Epithelial cell of prostate (primary cell): ENCODE data around the gene NUP210.

Experiments used
- DNase-seq: peaks from one replicate; pipeline ENCODE4 v3.0.0-alpha.2; 2011; ENCODE audit warnings: low read depth, low spot score
- H3K27ac ChIP-seq: fragments of 450-650 bp; 2 replicates; pipeline ENCODE4 v1.5.1; 2017; ENCODE audit warnings: mild to moderate bottlenecking

The NUP210 gene

GRCh38 chr3:13408890-13409289, 11.2 kb downstream of the NUP210 start:
- no peak overlapping the region for H3K27ac ChIP-seq
- no peak for DNase-seq

- H3K27ac ChIP-seq, result no peak overlapping the region
- DNase-seq, result no peak
Measured at GRCh38 chr3:13407926-13408325, 12.2 kb downstream of the NUP210 start.

GRCh38 chr3:13407475-13407874, 12.6 kb downstream of the NUP210 start:
- no peak overlapping the region for H3K27ac ChIP-seq
- DNase-seq, result no peak

- H3K27ac ChIP-seq, result no peak overlapping the region
- DNase-seq, result no peak
Measured at GRCh38 chr3:13406190-13406589, 13.9 kb downstream of the NUP210 start.

- DNase-seq, result no peak
- H3K27ac ChIP-seq, result no peak overlapping the region
Measured at GRCh38 chr3:13405614-13406013, 14.5 kb downstream of the NUP210 start.

GRCh38 chr3:13404626-13405452, 15.3 kb downstream of the NUP210 start:
- DNase-seq, result no peak
- H3K27ac ChIP-seq, result no peak overlapping the region

- no peak for DNase-seq
- no peak overlapping the region for H3K27ac ChIP-seq
Measured at GRCh38 chr3:13403847-13404246, 16.3 kb downstream of the NUP210 start.

GRCh38 chr3:13403213-13403819, 16.8 kb downstream of the NUP210 start:
- H3K27ac ChIP-seq, result no peak overlapping the region
- DNase-seq, result no peak

GRCh38 chr3:13401149-13401548, 19.0 kb downstream of the NUP210 start:
- no peak for DNase-seq
- H3K27ac ChIP-seq, result no peak overlapping the region

GRCh38 chr3:13400114-13400673, 19.9 kb downstream of the NUP210 start:
- no peak for DNase-seq
- H3K27ac ChIP-seq, result no peak overlapping the region

- H3K27ac ChIP-seq, result no peak overlapping the region
- no peak for DNase-seq
Measured at GRCh38 chr3:13399603-13400002, 20.5 kb downstream of the NUP210 start.

- H3K27ac ChIP-seq, result no peak overlapping the region
- no peak for DNase-seq
Measured at GRCh38 chr3:13397316-13397715, 22.8 kb downstream of the NUP210 start.

- no peak for DNase-seq
- no peak overlapping the region for H3K27ac ChIP-seq
Measured at GRCh38 chr3:13394363-13394762, 25.8 kb downstream of the NUP210 start.

GRCh38 chr3:13393427-13394360, 26.4 kb downstream of the NUP210 start:
- no peak for DNase-seq
- H3K27ac ChIP-seq, result no peak overlapping the region

- no peak for DNase-seq
- H3K27ac ChIP-seq, result no peak overlapping the region
Measured at GRCh38 chr3:13391308-13391707, 28.8 kb downstream of the NUP210 start.

GRCh38 chr3:13389378-13389777, 30.7 kb downstream of the NUP210 start:
- H3K27ac ChIP-seq, result no peak overlapping the region
- DNase-seq, result no peak

GRCh38 chr3:13388816-13389215, 31.3 kb downstream of the NUP210 start:
- no peak for DNase-seq
- H3K27ac ChIP-seq, result no peak overlapping the region

GRCh38 chr3:13385373-13385965, 34.7 kb downstream of the NUP210 start:
- DNase-seq, result no peak
- no peak overlapping the region for H3K27ac ChIP-seq

- no peak for DNase-seq
Measured at GRCh38 chr3:13380971-13381370, 39.2 kb downstream of the NUP210 start.

GRCh38 chr3:13379201-13379830, 40.8 kb downstream of the NUP210 start:
- DNase-seq, result no peak
- H3K27ac ChIP-seq, result no peak overlapping the region

More at GRCh38 chr3:13380971-13381370, 39.2 kb downstream of the NUP210 start:
- H3K27ac ChIP-seq, result no peak overlapping the region
